GM18870 (cell line): ENCODE data around the gene NMT1.

Experiments
- ATAC-seq: cut with Tn5 transposase; IDR thresholded peaks from one replicate; pipeline ENCODE4 v1.9.1; 2021; ENCODE audit warnings: moderate library complexity; ENCODE audit not compliant: unreplicated experiment

Gene NMT1

DNA sequence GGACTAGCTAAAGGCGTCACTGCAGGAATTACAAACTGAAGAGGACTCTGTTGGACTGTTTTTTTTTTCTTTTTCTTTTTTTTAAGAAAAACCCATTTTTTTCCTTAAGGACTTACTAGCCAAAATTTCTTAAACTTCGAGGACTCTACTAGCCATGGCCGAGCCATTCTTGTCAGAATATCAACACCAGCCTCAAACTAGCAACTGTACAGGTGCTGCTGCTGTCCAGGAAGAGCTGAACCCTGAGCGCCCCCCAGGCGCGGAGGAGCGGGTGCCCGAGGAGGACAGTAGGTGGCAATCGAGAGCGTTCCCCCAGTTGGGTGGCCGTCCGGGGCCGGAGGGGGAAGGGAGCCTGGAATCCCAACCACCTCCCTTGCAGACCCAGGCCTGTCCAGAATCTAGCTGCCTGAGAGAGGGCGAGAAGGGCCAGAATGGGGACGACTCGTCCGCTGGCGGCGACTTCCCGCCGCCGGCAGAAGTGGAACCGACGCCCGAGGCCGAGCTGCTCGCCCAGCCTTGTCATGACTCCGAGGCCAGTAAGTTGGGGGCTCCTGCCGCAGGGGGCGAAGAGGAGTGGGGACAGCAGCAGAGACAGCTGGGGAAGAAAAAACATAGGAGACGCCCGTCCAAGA lies 88.0 kb downstream of the NMT1 start:
- no peak for ATAC-seq

DNA sequence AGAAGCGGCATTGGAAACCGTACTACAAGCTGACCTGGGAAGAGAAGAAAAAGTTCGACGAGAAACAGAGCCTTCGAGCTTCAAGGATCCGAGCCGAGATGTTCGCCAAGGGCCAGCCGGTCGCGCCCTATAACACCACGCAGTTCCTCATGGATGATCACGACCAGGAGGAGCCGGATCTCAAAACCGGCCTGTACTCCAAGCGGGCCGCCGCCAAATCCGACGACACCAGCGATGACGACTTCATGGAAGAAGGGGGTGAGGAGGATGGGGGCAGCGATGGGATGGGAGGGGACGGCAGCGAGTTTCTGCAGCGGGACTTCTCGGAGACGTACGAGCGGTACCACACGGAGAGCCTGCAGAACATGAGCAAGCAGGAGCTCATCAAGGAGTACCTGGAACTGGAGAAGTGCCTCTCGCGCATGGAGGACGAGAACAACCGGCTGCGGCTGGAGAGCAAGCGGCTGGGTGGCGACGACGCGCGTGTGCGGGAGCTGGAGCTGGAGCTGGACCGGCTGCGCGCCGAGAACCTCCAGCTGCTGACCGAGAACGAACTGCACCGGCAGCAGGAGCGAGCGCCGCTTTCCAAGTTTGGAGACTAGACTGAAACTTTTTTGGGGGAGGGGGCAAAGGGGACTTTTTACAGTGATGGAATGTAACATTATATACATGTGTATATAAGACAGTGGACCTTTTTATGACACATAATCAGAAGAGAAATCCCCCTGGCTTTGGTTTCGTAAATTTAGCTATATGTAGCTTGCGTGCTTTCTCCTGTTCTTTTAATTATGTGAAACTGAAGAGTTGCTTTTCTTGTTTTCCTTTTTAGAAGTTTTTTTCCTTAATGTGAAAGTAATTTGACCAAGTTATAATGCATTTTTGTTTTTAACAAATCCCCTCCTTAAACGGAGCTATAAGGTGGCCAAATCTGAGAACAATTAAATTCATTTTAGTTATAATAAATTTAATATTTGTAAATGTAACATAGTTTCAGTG lies 88.8 kb downstream of the NMT1 start:
- ATAC-seq: no peak

- ATAC-seq: no peak
Observed at GRCh38 chr17:45150911-45151809, 90.0 kb downstream of the NMT1 start.

DNA sequence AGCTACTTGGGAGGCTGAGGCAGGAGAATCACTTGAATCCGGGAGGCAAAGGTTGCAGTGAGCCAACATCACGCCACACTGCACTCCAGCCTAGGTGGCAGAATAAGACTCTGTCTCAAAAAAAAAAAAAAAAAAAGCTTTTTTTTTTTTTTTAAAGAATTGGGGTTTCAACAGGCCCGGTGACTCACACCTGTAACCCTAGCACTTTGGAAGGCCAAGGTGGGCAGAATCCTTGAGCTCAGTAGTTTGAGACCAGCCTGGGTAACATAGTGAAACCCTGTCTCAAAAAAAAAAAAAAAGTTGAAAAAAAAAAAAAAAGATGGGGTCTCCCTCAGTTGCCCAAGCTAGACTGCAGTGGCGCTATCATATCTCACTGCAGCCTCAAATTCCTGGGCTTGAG lies 93.9 kb downstream of the NMT1 start:
- no peak for ATAC-seq

DNA sequence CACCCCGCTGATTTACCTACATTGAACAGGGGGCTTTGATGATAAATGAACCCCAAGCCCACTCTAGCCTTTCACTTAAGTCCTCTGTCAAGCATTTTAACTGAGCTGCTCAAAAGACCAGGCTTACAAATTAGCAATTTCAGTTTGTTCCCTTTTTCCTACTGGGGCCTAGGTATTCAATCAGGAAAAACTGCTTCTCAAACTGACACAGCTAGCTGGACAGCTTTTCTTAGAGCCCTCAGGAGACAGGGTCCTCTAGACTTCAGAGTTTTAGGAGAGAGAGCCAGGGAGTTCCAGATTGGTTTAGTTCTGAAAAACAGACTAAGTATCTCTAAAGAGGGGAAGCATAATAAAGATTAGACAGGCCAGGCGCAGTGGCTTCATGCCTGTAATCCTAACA lies 94.4 kb downstream of the NMT1 start:
- no peak for ATAC-seq

DNA sequence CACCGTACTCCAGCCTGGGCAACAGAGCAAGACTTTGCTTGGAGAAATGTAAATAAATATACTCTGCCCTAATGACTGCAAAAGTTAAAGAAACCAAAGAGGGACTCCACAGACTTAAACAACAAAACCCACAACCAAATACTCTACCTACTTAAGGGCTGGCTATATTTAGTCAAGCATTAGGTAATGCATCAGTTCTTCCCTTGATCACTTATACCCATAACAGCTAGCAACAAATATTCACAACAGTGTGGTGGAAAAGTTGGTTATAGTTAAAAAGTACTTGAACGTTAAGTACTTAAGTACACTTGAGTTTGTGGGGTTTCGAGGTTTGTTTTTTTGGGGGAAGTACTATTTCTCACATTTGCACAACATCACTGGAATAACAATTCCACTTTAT lies 95.1 kb downstream of the NMT1 start:
- ATAC-seq: no peak
